PC-9 (cell line): ENCODE results near the gene ZNF845. TPM values are rescaled to one million over a fixed set of nuclear protein-coding genes. Genes with fewer than 3 reads are reported as not detected.

ENCODE experiments used
- BruUV-seq: library from RNA; stranded (reverse); fragments of 400-500 nt; replicated peaks from 2 replicates; lab custom pipeline; 2021; lab: Mats Ljungman, UMichigan
- CTCF ChIA-PET: fragments of 300-600 bp; sonication (Branson Sonifier 250); formaldehyde crosslinking; loops from one replicate; lab custom pipeline; 2022; ENCODE audit warnings: antibody characterized with exemption; lab: Charles Lee
- POLR2A ChIA-PET: fragments of 300-600 bp; sonication (Branson Sonifier 250); formaldehyde crosslinking; loops from one replicate; lab custom pipeline; 2022; ENCODE audit warnings: antibody characterized with exemption; ENCODE audit not compliant: unreplicated experiment; lab: Charles Lee
- DNase-seq, 2 experiments: peaks; one replicate each; pipeline versions ENCODE4 v3.0.0 to v3.0.0-alpha.2; 2015 to 2022; ENCODE audit warnings: mixed read lengths in 1 of 2
- H2AFZ ChIP-seq: fragments of 200-600 bp; sonication (generic); 2 replicates; pipeline ENCODE4 v1.8.1; 2017; ENCODE audit warnings: antibody characterized with exemption
- H3F3A ChIP-seq: fragments of 200-600 bp; sonication (generic); 2 replicates; pipeline ENCODE4 v1.8.1; 2017; ENCODE audit warnings: antibody characterized with exemption, mild to moderate bottlenecking, low read depth; ENCODE audit not compliant: insufficient read depth
- H3K27ac ChIP-seq: fragments of 200-600 bp; sonication (generic); 2 replicates; pipeline ENCODE4 v1.6.1; 2016; ENCODE audit warnings: mixed run types
- H3K27me3 ChIP-seq: fragments of 200-600 bp; sonication (generic); 2 replicates; pipeline ENCODE4 v1.6.1; 2016; ENCODE audit warnings: low read depth, mixed run types; ENCODE audit not compliant: insufficient read depth
- H3K36me3 ChIP-seq: fragments of 200-600 bp; sonication (generic); 2 replicates; pipeline ENCODE4 v1.6.1; 2016; ENCODE audit warnings: low read depth, mixed run types
- H3K4me1 ChIP-seq: fragments of 200-600 bp; sonication (generic); replicated peaks from 2 replicates; pipeline ENCODE4 v1.6.1; 2016; ENCODE audit warnings: mixed run types; ENCODE audit not compliant: insufficient read depth
- H3K4me2 ChIP-seq: fragments of 200-600 bp; sonication (generic); 2 replicates; pipeline ENCODE4 v1.6.1; 2017; ENCODE audit warnings: mixed run types
- H3K4me3 ChIP-seq: fragments of 200-600 bp; sonication (generic); 2 replicates; pipeline ENCODE4 v1.6.1; 2016; ENCODE audit warnings: mixed run types
- H3K79me2 ChIP-seq: fragments of 200-600 bp; sonication (generic); 2 replicates; pipeline ENCODE4 v1.6.1; 2017; ENCODE audit warnings: low read depth, mixed run types
- H3K9me2 ChIP-seq: fragments of 200-600 bp; sonication (generic); 2 replicates; pipeline ENCODE4 v1.8.1; 2017; ENCODE audit warnings: mild to moderate bottlenecking; ENCODE audit not compliant: insufficient read depth
- H3K9me3 ChIP-seq: fragments of 200-600 bp; sonication (generic); 2 replicates; pipeline ENCODE4 v1.8.1; 2016; ENCODE audit warnings: low read depth; ENCODE audit not compliant: insufficient read depth
- H4K20me1 ChIP-seq: fragments of 200-600 bp; sonication (generic); 2 replicates; pipeline ENCODE4 v1.8.1; 2017; ENCODE audit not compliant: insufficient read depth
- EZH2 ChIP-seq: fragments of 200-600 bp; sonication (generic); IDR thresholded peaks from 2 replicates; pipeline ENCODE4 v1.8.0; 2017; ENCODE audit warnings: antibody characterized with exemption, low read depth
- intact Hi-C: fragments of 100-400 bp; cut with micrococcal nuclease; formaldehyde crosslinking; loops from one replicate; pipeline ENCODE4 v1.10.0; 2022; ENCODE audit not compliant: unreplicated experiment
- total RNA-seq: library from RNA; stranded (reverse); gene quantifications from 2 replicates; pipeline ENCODE4 v1.2.3, GENCODE V29; 2021
- TF ChIP-seq, protein P1 (sequence below): fragments of 200-600 bp; sonication (generic); conservative IDR thresholded peaks from 2 replicates; pipeline ENCODE4 v1.6.1; 2017; ENCODE audit warnings: mixed run types, antibody characterized with exemption, mild to moderate bottlenecking, moderate library complexity

Gene ZNF845
- total RNA-seq, 1 experiment from 2014 or later = 8.6 TPM

GRCh38 chr19:53308339-53308811 lies 25.2 kb upstream of the ZNF845 start:
- Histone ChIP-seq H3K9me2 (no peaks in the 10 kb centered on the region), H3K4me3 (no peak overlapping the region), H3K9me3 (peaks cover 8% of the 10 kb centered on the region; the same call in 1 of the 2 replicates), H3K27me3 (peaks cover 72% of the 10 kb centered on the region), H3K36me3 (no peaks in the 10 kb centered on the region), H3K79me2 (no peaks in the 10 kb centered on the region), H3K27ac (no peak overlapping the region), H3F3A (no peaks in the 10 kb centered on the region), H2AFZ (no peak overlapping the region), H4K20me1 (no peaks in the 10 kb centered on the region), H3K4me2 (no peak overlapping the region), H3K4me1 (no peaks in the 10 kb centered on the region)
- CTCF ChIA-PET = no interaction called here
- TF ChIP-seq, protein P1, sequence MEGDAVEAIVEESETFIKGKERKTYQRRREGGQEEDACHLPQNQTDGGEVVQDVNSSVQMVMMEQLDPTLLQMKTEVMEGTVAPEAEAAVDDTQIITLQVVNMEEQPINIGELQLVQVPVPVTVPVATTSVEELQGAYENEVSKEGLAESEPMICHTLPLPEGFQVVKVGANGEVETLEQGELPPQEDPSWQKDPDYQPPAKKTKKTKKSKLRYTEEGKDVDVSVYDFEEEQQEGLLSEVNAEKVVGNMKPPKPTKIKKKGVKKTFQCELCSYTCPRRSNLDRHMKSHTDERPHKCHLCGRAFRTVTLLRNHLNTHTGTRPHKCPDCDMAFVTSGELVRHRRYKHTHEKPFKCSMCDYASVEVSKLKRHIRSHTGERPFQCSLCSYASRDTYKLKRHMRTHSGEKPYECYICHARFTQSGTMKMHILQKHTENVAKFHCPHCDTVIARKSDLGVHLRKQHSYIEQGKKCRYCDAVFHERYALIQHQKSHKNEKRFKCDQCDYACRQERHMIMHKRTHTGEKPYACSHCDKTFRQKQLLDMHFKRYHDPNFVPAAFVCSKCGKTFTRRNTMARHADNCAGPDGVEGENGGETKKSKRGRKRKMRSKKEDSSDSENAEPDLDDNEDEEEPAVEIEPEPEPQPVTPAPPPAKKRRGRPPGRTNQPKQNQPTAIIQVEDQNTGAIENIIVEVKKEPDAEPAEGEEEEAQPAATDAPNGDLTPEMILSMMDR = no peak
- no peak for TF ChIP-seq EZH2
- DNase-seq = peak; percentile 8 to 15
- no TSS peak for BruUV-seq
- POLR2A ChIA-PET = no interaction called here
- intact Hi-C loops = no loop called here

- ChIA-PET POLR2A (interaction anchor here (0.6 kb wide), 1 partner anchor 1141 kb away, joined by 5 read pairs; no protein-coding TSS in a partner anchor), CTCF (interaction anchor here (0.6 kb wide), 1 partner anchor 719 kb away, joined by 8 read pairs; no protein-coding TSS in a partner anchor)
- H3K9me2 ChIP-seq = no peaks in the 10 kb centered on the region
- no peak overlapping the region for H2AFZ ChIP-seq
- intact Hi-C loops = no loop called here
- H3K79me2 ChIP-seq = no peaks in the 10 kb centered on the region
- no peak overlapping the region for H3K4me2 ChIP-seq
- H3K4me3 ChIP-seq = no peak overlapping the region
- TF ChIP-seq, protein P1 = no peak
- TF ChIP-seq EZH2 = no peak
- peaks cover 61% of the 10 kb centered on the region for H3K27me3 ChIP-seq
- H3K9me3 ChIP-seq = peaks cover 8% of the 10 kb centered on the region; the same call in 1 of the 2 replicates
- DNase-seq = peak in 1 of 2 experiments; percentile 25
- H3K36me3 ChIP-seq = no peaks in the 10 kb centered on the region
- no peaks in the 10 kb centered on the region for H4K20me1 ChIP-seq
- H3K4me1 ChIP-seq = no peaks in the 10 kb centered on the region
- no peak overlapping the region for H3K27ac ChIP-seq
- H3F3A ChIP-seq = no peaks in the 10 kb centered on the region
- BruUV-seq = no TSS peak
Observed at GRCh38 chr19:53311044-53311443, 22.5 kb upstream of the ZNF845 start.

DNA sequence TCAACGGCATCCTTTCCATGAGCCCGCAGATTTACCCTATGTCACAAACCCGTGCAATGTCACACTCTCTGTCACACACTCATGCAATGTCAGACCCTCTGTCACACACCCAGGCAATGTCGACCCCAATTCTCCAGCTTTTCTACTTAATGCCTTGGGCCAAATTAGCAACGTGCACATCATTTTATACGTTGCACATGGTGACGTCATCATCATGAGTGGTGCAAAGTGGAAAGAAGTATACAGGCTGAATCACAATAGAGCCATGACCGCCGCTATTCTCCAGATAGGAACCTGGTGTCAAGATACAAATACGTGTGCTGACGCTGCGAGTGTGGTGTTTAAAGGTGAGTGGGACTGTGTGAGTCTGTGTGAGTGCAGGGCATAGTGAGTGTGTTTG lies 21.7 kb upstream of the ZNF845 start:
- no TSS peak for BruUV-seq
- intact Hi-C loops = no loop called here

More for the DNA sequence above, 21.7 kb upstream of the ZNF845 start:
- Histone ChIP-seq H3K36me3 (no peaks in the 10 kb centered on the region), H3K27me3 (peaks cover 53% of the 10 kb centered on the region), H3K9me2 (no peaks in the 10 kb centered on the region), H2AFZ (no peak overlapping the region), H3K4me3 (no peak overlapping the region), H4K20me1 (no peaks in the 10 kb centered on the region), H3K79me2 (no peaks in the 10 kb centered on the region), H3K9me3 (peaks cover 8% of the 10 kb centered on the region; the same call in 1 of the 2 replicates), H3F3A (no peaks in the 10 kb centered on the region), H3K4me2 (no peak overlapping the region), H3K4me1 (no peaks in the 10 kb centered on the region), H3K27ac (no peak overlapping the region)
- DNase-seq = peak in 1 of 2 experiments; percentile 12
- ChIA-PET POLR2A (no interaction called here), CTCF (no interaction called here)
- no peak for TF ChIP-seq EZH2
- TF ChIP-seq, protein P1 = no peak
